HepG2 (cell line): ENCODE data around the gene LCN2. TPM values are rescaled to one million over a fixed set of nuclear protein-coding genes. Genes with fewer than 3 reads are reported as not detected.

Experiments
- DZIP1 ChIP-seq: sonication (generic); formaldehyde crosslinking; IDR thresholded peaks from 2 replicates; pipeline ENCODE4 v1.5.0; 2020; ENCODE audit warnings: mild to moderate bottlenecking, missing genetic modification reagents
- FOSL2 ChIP-seq: sonication (generic); formaldehyde crosslinking; IDR thresholded peaks from 2 replicates; pipeline ENCODE4 v1.4.0; 2020; ENCODE audit warnings: missing genetic modification reagents
- SMAD9 ChIP-seq: sonication (generic); formaldehyde crosslinking; IDR thresholded peaks from 2 replicates; pipeline ENCODE4 v1.5.1; 2020; ENCODE audit warnings: mild to moderate bottlenecking, missing genetic modification reagents
- ZEB1 ChIP-seq: IDR thresholded peaks from 2 replicates; pipeline ENCODE4 v1.6.1; 2012; ENCODE audit warnings: mild to moderate bottlenecking, low read depth, inconsistent platforms; ENCODE audit not compliant: insufficient replicate concordance
- ZHX2 ChIP-seq, 2 experiments: sonication (generic) in 1 of 2; formaldehyde crosslinking in 1 of 2; IDR thresholded peaks; 2 replicates each; pipeline versions ENCODE4 v1.6.1 to v1.9.0; 2014 to 2022; ENCODE audit warnings: antibody characterized with exemption in 1 of 2, borderline replicate concordance in 1 of 2, inconsistent platforms in 1 of 2, low read depth in 1 of 2, missing genetic modification reagents in 1 of 2
- ZNF232 ChIP-seq: sonication (generic); formaldehyde crosslinking; IDR thresholded peaks from 2 replicates; pipeline ENCODE4 v1.4.0; 2020; ENCODE audit warnings: missing genetic modification reagents, borderline replicate concordance
- polyA plus RNA-seq, 8 experiments: library from polyadenylated mRNA; depleted of rRNA in 3 of 8; stranded (reverse) in 7 of 8; unstranded in 1 of 8; fragments of >200 nt; fragmentation: Illumina TruSeq in 4 of 8; extraction: Trizol in 4 of 8; gene quantifications; 2 replicates each; pipeline versions ENCODE4 v1.2.1 to v1.2.3, GENCODE V29; 2011 to 2016; ENCODE audit warnings: low read depth in 4 of 8, missing spikeins in 1 of 8, mixed read lengths in 1 of 8; ENCODE audit not compliant: insufficient read depth in 1 of 8
- total RNA-seq, 5 experiments: library from RNA; depleted of rRNA; stranded (reverse); fragments of >200 nt; fragmentation: Illumina TruSeq; extraction: Trizol; gene quantifications; 2 replicates each; pipeline ENCODE4 v1.2.3, GENCODE V29; 2016; ENCODE audit warnings: low read depth in 1 of 5
- TF ChIP-seq, protein P1 (sequence below): sonication (generic); formaldehyde crosslinking; IDR thresholded peaks from 2 replicates; pipeline ENCODE4 v1.9.0; 2021; ENCODE audit warnings: mild to moderate bottlenecking, missing genetic modification reagents
- TF ChIP-seq, protein P2 (sequence below): sonication (generic); formaldehyde crosslinking; IDR thresholded peaks from 2 replicates; pipeline ENCODE4 v1.5.0; 2020; ENCODE audit warnings: mild to moderate bottlenecking, missing genetic modification reagents

Gene LCN2
- total and polyA plus RNA-seq, 2 of the 13 experiments (the other 11 are each of a cell fraction or from before 2014, with no cell fraction given) = 0.38 to 1.4 TPM

GRCh38 chr9:128191406-128192046 lies 42.3 kb downstream of the LCN2 start, which contains the start of gene CIZ1 (continued):
- TF ChIP-seq, protein P1, sequence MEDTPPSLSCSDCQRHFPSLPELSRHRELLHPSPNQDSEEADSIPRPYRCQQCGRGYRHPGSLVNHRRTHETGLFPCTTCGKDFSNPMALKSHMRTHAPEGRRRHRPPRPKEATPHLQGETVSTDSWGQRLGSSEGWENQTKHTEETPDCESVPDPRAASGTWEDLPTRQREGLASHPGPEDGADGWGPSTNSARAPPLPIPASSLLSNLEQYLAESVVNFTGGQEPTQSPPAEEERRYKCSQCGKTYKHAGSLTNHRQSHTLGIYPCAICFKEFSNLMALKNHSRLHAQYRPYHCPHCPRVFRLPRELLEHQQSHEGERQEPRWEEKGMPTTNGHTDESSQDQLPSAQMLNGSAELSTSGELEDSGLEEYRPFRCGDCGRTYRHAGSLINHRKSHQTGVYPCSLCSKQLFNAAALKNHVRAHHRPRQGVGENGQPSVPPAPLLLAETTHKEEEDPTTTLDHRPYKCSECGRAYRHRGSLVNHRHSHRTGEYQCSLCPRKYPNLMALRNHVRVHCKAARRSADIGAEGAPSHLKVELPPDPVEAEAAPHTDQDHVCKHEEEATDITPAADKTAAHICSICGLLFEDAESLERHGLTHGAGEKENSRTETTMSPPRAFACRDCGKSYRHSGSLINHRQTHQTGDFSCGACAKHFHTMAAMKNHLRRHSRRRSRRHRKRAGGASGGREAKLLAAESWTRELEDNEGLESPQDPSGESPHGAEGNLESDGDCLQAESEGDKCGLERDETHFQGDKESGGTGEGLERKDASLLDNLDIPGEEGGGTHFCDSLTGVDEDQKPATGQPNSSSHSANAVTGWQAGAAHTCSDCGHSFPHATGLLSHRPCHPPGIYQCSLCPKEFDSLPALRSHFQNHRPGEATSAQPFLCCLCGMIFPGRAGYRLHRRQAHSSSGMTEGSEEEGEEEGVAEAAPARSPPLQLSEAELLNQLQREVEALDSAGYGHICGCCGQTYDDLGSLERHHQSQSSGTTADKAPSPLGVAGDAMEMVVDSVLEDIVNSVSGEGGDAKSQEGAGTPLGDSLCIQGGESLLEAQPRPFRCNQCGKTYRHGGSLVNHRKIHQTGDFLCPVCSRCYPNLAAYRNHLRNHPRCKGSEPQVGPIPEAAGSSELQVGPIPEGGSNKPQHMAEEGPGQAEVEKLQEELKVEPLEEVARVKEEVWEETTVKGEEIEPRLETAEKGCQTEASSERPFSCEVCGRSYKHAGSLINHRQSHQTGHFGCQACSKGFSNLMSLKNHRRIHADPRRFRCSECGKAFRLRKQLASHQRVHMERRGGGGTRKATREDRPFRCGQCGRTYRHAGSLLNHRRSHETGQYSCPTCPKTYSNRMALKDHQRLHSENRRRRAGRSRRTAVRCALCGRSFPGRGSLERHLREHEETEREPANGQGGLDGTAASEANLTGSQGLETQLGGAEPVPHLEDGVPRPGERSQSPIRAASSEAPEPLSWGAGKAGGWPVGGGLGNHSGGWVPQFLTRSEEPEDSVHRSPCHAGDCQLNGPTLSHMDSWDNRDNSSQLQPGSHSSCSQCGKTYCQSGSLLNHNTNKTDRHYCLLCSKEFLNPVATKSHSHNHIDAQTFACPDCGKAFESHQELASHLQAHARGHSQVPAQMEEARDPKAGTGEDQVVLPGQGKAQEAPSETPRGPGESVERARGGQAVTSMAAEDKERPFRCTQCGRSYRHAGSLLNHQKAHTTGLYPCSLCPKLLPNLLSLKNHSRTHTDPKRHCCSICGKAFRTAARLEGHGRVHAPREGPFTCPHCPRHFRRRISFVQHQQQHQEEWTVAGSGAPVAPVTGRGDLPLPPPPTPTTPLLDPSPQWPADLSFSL (CRISPR knock-in tag) = no peak
- TF ChIP-seq FOSL2 (CRISPR knock-in tag) (peak; percentile 14; the same call in 1 of the 2 replicates), ZNF232 (no peak), DZIP1 (CRISPR knock-in tag) (0 out of 2 replicates have a peak, but pooled peaks have one; percentile 52), ZHX2 (IDR thresholded peaks at IDR 0.05; ENCODE audit: low read depth) (peak; percentile 30; the same call in 1 of the 2 replicates), ZHX2 (CRISPR knock-in tag; IDR thresholded peaks at IDR 0.05; ENCODE audit: borderline replicate concordance) (no peak), ZEB1 (peak; percentile 38), SMAD9 (CRISPR knock-in tag) (no peak)
- TF ChIP-seq, protein P2, sequence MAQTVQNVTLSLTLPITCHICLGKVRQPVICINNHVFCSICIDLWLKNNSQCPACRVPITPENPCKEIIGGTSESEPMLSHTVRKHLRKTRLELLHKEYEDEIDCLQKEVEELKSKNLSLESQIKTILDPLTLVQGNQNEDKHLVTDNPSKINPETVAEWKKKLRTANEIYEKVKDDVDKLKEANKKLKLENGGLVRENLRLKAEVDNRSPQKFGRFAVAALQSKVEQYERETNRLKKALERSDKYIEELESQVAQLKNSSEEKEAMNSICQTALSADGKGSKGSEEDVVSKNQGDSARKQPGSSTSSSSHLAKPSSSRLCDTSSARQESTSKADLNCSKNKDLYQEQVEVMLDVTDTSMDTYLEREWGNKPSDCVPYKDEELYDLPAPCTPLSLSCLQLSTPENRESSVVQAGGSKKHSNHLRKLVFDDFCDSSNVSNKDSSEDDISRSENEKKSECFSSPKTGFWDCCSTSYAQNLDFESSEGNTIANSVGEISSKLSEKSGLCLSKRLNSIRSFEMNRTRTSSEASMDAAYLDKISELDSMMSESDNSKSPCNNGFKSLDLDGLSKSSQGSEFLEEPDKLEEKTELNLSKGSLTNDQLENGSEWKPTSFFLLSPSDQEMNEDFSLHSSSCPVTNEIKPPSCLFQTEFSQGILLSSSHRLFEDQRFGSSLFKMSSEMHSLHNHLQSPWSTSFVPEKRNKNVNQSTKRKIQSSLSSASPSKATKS (CRISPR knock-in tag) = no peak; the same call in 1 of the 2 replicates
